Ovary (tissue), 9 donors: ENCODE data around the gene CEPT1. TPM values are rescaled to one million over a fixed set of nuclear protein-coding genes. Genes with fewer than 3 reads are reported as not detected.

Experiments used
- DNase-seq, 5 donors: peaks; one replicate each; pipeline ENCODE4 v3.0.0-alpha.2; 2019 to 2020
- H3K27ac ChIP-seq, 2 donors: fragments of 200-600 bp; one replicate each; pipeline versions ENCODE4 v1.5.1 to v1.8.0; 2019 to 2022
- H3K27me3 ChIP-seq: fragments of 200-600 bp; one replicate; pipeline ENCODE4 v1.8.0; 2022
- H3K36me3 ChIP-seq: fragments of 200-600 bp; sonication (generic); one replicate; pipeline ENCODE4 v1.5.1; 2019
- H3K4me1 ChIP-seq: one replicate; pipeline ENCODE4 v1.8.1; 2013; ENCODE audit warnings: mild to moderate bottlenecking, moderate library complexity; ENCODE audit not compliant: insufficient read depth
- H3K4me3 ChIP-seq: fragments of 200-600 bp; sonication (generic); one replicate; pipeline ENCODE4 v1.5.1; 2017
- H3K9me3 ChIP-seq, 2 donors: fragments of 200-600 bp in 1 of 2; sonication (generic) in 1 of 2; one replicate each; pipeline versions ENCODE4 v1.5.1 to v1.8.1; 2013 to 2019; ENCODE audit warnings: mild to moderate bottlenecking in 1 of 2, moderate library complexity in 1 of 2
- CTCF ChIP-seq, 3 donors: fragments of 450-650 bp in 2 of 3; fragments of 200-600 bp in 1 of 3; IDR thresholded peaks; one replicate each; pipeline versions ENCODE4 v1.5.1 to v1.8.0; 2016 to 2022; ENCODE audit warnings: antibody characterized with exemption in 3 of 3, mild to moderate bottlenecking in 1 of 3
- EP300 ChIP-seq: sonication (generic); formaldehyde crosslinking; IDR thresholded peaks from one replicate; pipeline ENCODE4 v1.6.1; 2017; ENCODE audit warnings: antibody characterized with exemption
- POLR2A ChIP-seq: fragments of 450-650 bp; IDR thresholded peaks from one replicate; pipeline ENCODE4 v1.6.1; 2017; ENCODE audit warnings: antibody characterized with exemption, mild to moderate bottlenecking, moderate library complexity
- WGBS, 3 donors: extraction: QIAGEN DNeasy Blood & Tissue Kit in 1 of 3; methylation state at CpG; one replicate each; pipeline versions ENCODE4 v1.1.5 to v1.1.7; 2013 to 2017; 5-methylcytosine and 5-hydroxymethylcytosine counted together
- intact Hi-C, 4 donors: fragments of 100-400 bp; cut with DNase I; formaldehyde crosslinking; loops; one replicate each; pipeline versions ENCODE4 v1.11.0 to v1.15.1; 2022 to 2023
- polyA plus RNA-seq, 2 donors: library from polyadenylated mRNA; stranded (reverse); fragments of 200-250 nt in 1 of 2; fragments of 350-450 nt in 1 of 2; fragmentation: Illumina TruSeq in 1 of 2; extraction: RNeasy Lipid Tissue Mini Kit (QIAGEN cat#74804) in 1 of 2; gene quantifications; one replicate each; pipeline ENCODE4 v1.2.3, GENCODE V29; 2013 to 2014
- total RNA-seq, 7 donors: library from RNA; depleted of rRNA in 2 of 7; stranded (reverse); fragments of >200 nt in 2 of 7; fragmentation: NEBNext Ultra II Directional in 3 of 7; extraction: Animal tissue kit (Norgen Biotek cat#: 25700) in 3 of 7; gene quantifications; one replicate each; pipeline versions ENCODE4 v1.1.0 to v1.2.4, GENCODE V29; 2016 to 2023
- donor health status: DM: no; HTN: no; CAD: no; lungs with moderate emphysema.
- donor health status: DM: no; HTN: no; CAD: no.
- donor health status: Bipolar disorder and iron deficiency.
- donor health status: DM: yes; HTN: yes; CAD: no.
- donor health status: DM: no; HTN: no; CAD: no.
- donor health status: DM: yes; HTN: yes; CAD: no.

Gene CEPT1
- total and polyA plus RNA-seq, 9 donors = 16.4 to 40.3 (median 32.4) TPM

- 75 to 90% (median 79%) methylated on average over 3 of the region's 3 CpGs for WGBS, 3 donors
- TF ChIP-seq POLR2A = no peak
- no peak for TF ChIP-seq EP300
- TF ChIP-seq CTCF (IDR thresholded peaks at IDR 0.05) = no peak
- Histone ChIP-seq H3K4me1 (peaks cover 4% of the 10 kb centered on the region), H3K27ac (no peak within 1 kb of the TSS), H3K4me3 (no peak within 1 kb of the TSS), H3K36me3 (no peaks in the 10 kb centered on the region), H3K27me3 (no peaks in the 10 kb centered on the region), H3K9me3 (no peaks in the 10 kb centered on the region)
- intact Hi-C loops = loop anchor here in 3 of 4 donors (10.0 kb wide), 3 partner anchors 167 to 547 kb away; no protein-coding TSS in a partner anchor
- DNase-seq = no peak
Measured at GRCh38 chr1:111227434-111227833, 87.4 kb downstream of the CEPT1 start, which contains the start of gene CHI3L2. TSS of gene CHI3L2 (plus strand) at chr1:111227713. CDS start at chr1:111227730, 17 bp downstream.

- no peaks in the 10 kb centered on the region for H3K27me3 ChIP-seq
- H3K36me3 ChIP-seq = no peaks in the 10 kb centered on the region
- WGBS, 3 donors = 53 to 68% (median 58%) methylated on average over 6 of the region's 6 CpGs
- intact Hi-C loops = loop anchor here in 3 of 4 donors (10.0 kb wide), 3 partner anchors 167 to 547 kb away; no protein-coding TSS in a partner anchor
- H3K27ac ChIP-seq = no peak overlapping the region
- TF ChIP-seq POLR2A (no peak), CTCF (IDR thresholded peaks at IDR 0.05) (no peak), EP300 (no peak)
- H3K4me3 ChIP-seq = no peak overlapping the region
- peaks cover 4% of the 10 kb centered on the region for H3K4me1 ChIP-seq
- no peaks in the 10 kb centered on the region for H3K9me3 ChIP-seq
- peak in 4 of 5 donors; percentile 15 to 39 (median 26) for DNase-seq
Measured at GRCh38 chr1:111227851-111228747, 88.1 kb downstream of the CEPT1 start.

GRCh38 chr1:111228748-111229126, 88.7 kb downstream of the CEPT1 start:
- H3K36me3 ChIP-seq = no peaks in the 10 kb centered on the region
- H3K9me3 ChIP-seq = no peaks in the 10 kb centered on the region
- 33 to 39% (median 33%) methylated on average over 2 of the region's 2 CpGs for WGBS, 3 donors
- no peak overlapping the region for H3K27ac ChIP-seq
- no peak for DNase-seq
- H3K27me3 ChIP-seq = no peaks in the 10 kb centered on the region
- intact Hi-C loops = loop anchor here in 3 of 4 donors (10.0 kb wide), 3 partner anchors 166 to 546 kb away; no protein-coding TSS in a partner anchor
- peaks cover 4% of the 10 kb centered on the region for H3K4me1 ChIP-seq
- TF ChIP-seq POLR2A (no peak), EP300 (no peak), CTCF (IDR thresholded peaks at IDR 0.05) (no peak)
- no peak overlapping the region for H3K4me3 ChIP-seq

- H3K27ac ChIP-seq = no peak overlapping the region
- intact Hi-C loops = no loop called here
- DNase-seq = no peak
- TF ChIP-seq CTCF (IDR thresholded peaks at IDR 0.05) = no peak
- no peak for TF ChIP-seq EP300
- no peak for TF ChIP-seq POLR2A
- peaks cover 4% of the 10 kb centered on the region for H3K4me1 ChIP-seq
- no peaks in the 10 kb centered on the region for H3K9me3 ChIP-seq
- WGBS, 3 donors = 90 to 95% (median 94%) methylated on average over 3 of the region's 3 CpGs
- H3K36me3 ChIP-seq = no peaks in the 10 kb centered on the region
- H3K4me3 ChIP-seq = no peak overlapping the region
- no peaks in the 10 kb centered on the region for H3K27me3 ChIP-seq
Measured at GRCh38 chr1:111232134-111232533, 92.1 kb downstream of the CEPT1 start.
